HepG2 (cell line): ENCODE data around the gene IL1R1. TPM values are rescaled to one million over a fixed set of nuclear protein-coding genes. Genes with fewer than 3 reads are reported as not detected.

Experiments
- ARHGAP35 ChIP-seq: sonication (generic); formaldehyde crosslinking; IDR thresholded peaks from 2 replicates; pipeline ENCODE4 v1.9.0; 2022; ENCODE audit warnings: mild to moderate bottlenecking, inconsistent platforms, moderate library complexity, missing genetic modification reagents, borderline replicate concordance
- ATAD3A ChIP-seq: sonication (generic); formaldehyde crosslinking; IDR thresholded peaks from 2 replicates; pipeline ENCODE4 v1.4.0; 2020; ENCODE audit warnings: missing genetic modification reagents
- CBFB ChIP-seq: sonication (generic); formaldehyde crosslinking; IDR thresholded peaks from 2 replicates; pipeline ENCODE4 v1.4.0; 2020; ENCODE audit warnings: missing genetic modification reagents
- CBX1 ChIP-seq: IDR thresholded peaks from one replicate; pipeline ENCODE4 v1.6.1; 2016; ENCODE audit warnings: antibody characterized with exemption, low read depth
- GATAD2A ChIP-seq: IDR thresholded peaks from 2 replicates; pipeline ENCODE4 v1.6.1; 2016
- GFI1 ChIP-seq: sonication (generic); formaldehyde crosslinking; IDR thresholded peaks from 2 replicates; pipeline ENCODE4 v1.5.0; 2020; ENCODE audit warnings: missing genetic modification reagents, mild to moderate bottlenecking, borderline replicate concordance
- GPN1 ChIP-seq: sonication (generic); formaldehyde crosslinking; IDR thresholded peaks from 2 replicates; pipeline ENCODE4 v1.5.1; 2020; ENCODE audit warnings: missing genetic modification reagents, borderline replicate concordance
- HHEX ChIP-seq: IDR thresholded peaks from 2 replicates; pipeline ENCODE4 v1.6.1; 2016; ENCODE audit warnings: control low read depth
- HMG20A ChIP-seq: IDR thresholded peaks from 2 replicates; pipeline ENCODE4 v1.6.1; 2016; ENCODE audit warnings: borderline replicate concordance
- KAT8 ChIP-seq: IDR thresholded peaks from 2 replicates; pipeline ENCODE4 v1.6.1; 2016; ENCODE audit warnings: missing genetic modification reagents, missing compliant biosample characterization
- KLF16 ChIP-seq, 2 experiments: sonication (generic) in 1 of 2; formaldehyde crosslinking in 1 of 2; IDR thresholded peaks; 2 replicates each; pipeline versions ENCODE4 v1.6.1 to v1.8.0; 2016 to 2023; ENCODE audit warnings: missing genetic modification reagents in 2 of 2, missing compliant biosample characterization in 1 of 2
- ONECUT2 ChIP-seq: sonication (generic); formaldehyde crosslinking; IDR thresholded peaks from 2 replicates; pipeline ENCODE4 v1.4.0; 2020; ENCODE audit warnings: missing genetic modification reagents
- SATB2 ChIP-seq: sonication (generic); formaldehyde crosslinking; IDR thresholded peaks from 2 replicates; pipeline ENCODE4 v1.5.0; 2020; ENCODE audit warnings: missing genetic modification reagents
- SPEN ChIP-seq: sonication (generic); formaldehyde crosslinking; IDR thresholded peaks from 2 replicates; pipeline ENCODE4 v1.5.1; 2020; ENCODE audit warnings: low read depth, mild to moderate bottlenecking, missing genetic modification reagents
- SYNCRIP ChIP-seq: fragments of 200-400 bp; formaldehyde crosslinking; IDR thresholded peaks from 2 replicates; pipeline ENCODE4 v1.6.1; 2018; ENCODE audit warnings: mild to moderate bottlenecking, low read depth, low read length; ENCODE audit not compliant: insufficient read depth
- TBL1XR1 ChIP-seq: fragments of 150-350 bp; IDR thresholded peaks from 2 replicates; pipeline ENCODE4 v1.6.1; 2014; ENCODE audit warnings: borderline replicate concordance, low read length; ENCODE audit not compliant: partially characterized antibody
- TBX2 ChIP-seq: sonication (generic); formaldehyde crosslinking; IDR thresholded peaks from 2 replicates; pipeline ENCODE4 v1.5.0; 2020; ENCODE audit warnings: missing genetic modification reagents, mild to moderate bottlenecking, borderline replicate concordance
- ZNF33B ChIP-seq: sonication (generic); formaldehyde crosslinking; IDR thresholded peaks from 2 replicates; pipeline ENCODE4 v1.5.1; 2020; ENCODE audit warnings: mild to moderate bottlenecking, missing genetic modification reagents
- ZNF430 ChIP-seq: sonication (generic); formaldehyde crosslinking; IDR thresholded peaks from 2 replicates; pipeline ENCODE4 v1.9.0; 2021; ENCODE audit warnings: mild to moderate bottlenecking, missing genetic modification reagents
- ZNF724P ChIP-seq: sonication (generic); formaldehyde crosslinking; IDR thresholded peaks from 2 replicates; pipeline ENCODE4 v1.8.0; 2022; ENCODE audit warnings: missing genetic modification reagents, borderline replicate concordance
- ZNF75D ChIP-seq: sonication (generic); formaldehyde crosslinking; IDR thresholded peaks from 2 replicates; pipeline ENCODE4 v1.8.1; 2023; ENCODE audit warnings: missing genetic modification reagents, mild to moderate bottlenecking, borderline replicate concordance
- polyA plus RNA-seq, 8 experiments: library from polyadenylated mRNA; depleted of rRNA in 3 of 8; stranded (reverse) in 7 of 8; unstranded in 1 of 8; fragments of >200 nt; fragmentation: Illumina TruSeq in 4 of 8; extraction: Trizol in 4 of 8; gene quantifications; 2 replicates each; pipeline versions ENCODE4 v1.2.1 to v1.2.3, GENCODE V29; 2011 to 2016; ENCODE audit warnings: low read depth in 4 of 8, missing spikeins in 1 of 8, mixed read lengths in 1 of 8; ENCODE audit not compliant: insufficient read depth in 1 of 8
- total RNA-seq, 5 experiments: library from RNA; depleted of rRNA; stranded (reverse); fragments of >200 nt; fragmentation: Illumina TruSeq; extraction: Trizol; gene quantifications; 2 replicates each; pipeline ENCODE4 v1.2.3, GENCODE V29; 2016; ENCODE audit warnings: low read depth in 1 of 5
- TF ChIP-seq, protein P1 (sequence below): sonication (generic); formaldehyde crosslinking; IDR thresholded peaks from 2 replicates; pipeline ENCODE4 v1.8.0; 2022; ENCODE audit warnings: mild to moderate bottlenecking, missing genetic modification reagents, moderate library complexity
- TF ChIP-seq, protein P2 (sequence below), 2 experiments: sonication (generic) in 1 of 2; formaldehyde crosslinking in 1 of 2; IDR thresholded peaks; 2 replicates each; pipeline versions ENCODE4 v1.5.1 to v1.6.1; 2011 to 2020; ENCODE audit warnings: borderline replicate concordance in 1 of 2, low read depth in 1 of 2, low read length in 1 of 2, mild to moderate bottlenecking in 1 of 2, missing genetic modification reagents in 1 of 2, moderate library complexity in 1 of 2
- TF ChIP-seq, protein P3 (sequence below): sonication (generic); formaldehyde crosslinking; IDR thresholded peaks from 2 replicates; pipeline ENCODE4 v1.5.1; 2020; ENCODE audit warnings: mild to moderate bottlenecking, moderate library complexity, missing genetic modification reagents
- TF ChIP-seq, protein P4 (sequence below): IDR thresholded peaks from 2 replicates; pipeline ENCODE4 v1.6.1; 2012; ENCODE audit warnings: inconsistent platforms

The IL1R1 gene
- total and polyA plus RNA-seq, 2 of the 13 experiments (the other 11 are each of a cell fraction or from before 2014, with no cell fraction given) = 38.0 to 93.1 TPM

DNA sequence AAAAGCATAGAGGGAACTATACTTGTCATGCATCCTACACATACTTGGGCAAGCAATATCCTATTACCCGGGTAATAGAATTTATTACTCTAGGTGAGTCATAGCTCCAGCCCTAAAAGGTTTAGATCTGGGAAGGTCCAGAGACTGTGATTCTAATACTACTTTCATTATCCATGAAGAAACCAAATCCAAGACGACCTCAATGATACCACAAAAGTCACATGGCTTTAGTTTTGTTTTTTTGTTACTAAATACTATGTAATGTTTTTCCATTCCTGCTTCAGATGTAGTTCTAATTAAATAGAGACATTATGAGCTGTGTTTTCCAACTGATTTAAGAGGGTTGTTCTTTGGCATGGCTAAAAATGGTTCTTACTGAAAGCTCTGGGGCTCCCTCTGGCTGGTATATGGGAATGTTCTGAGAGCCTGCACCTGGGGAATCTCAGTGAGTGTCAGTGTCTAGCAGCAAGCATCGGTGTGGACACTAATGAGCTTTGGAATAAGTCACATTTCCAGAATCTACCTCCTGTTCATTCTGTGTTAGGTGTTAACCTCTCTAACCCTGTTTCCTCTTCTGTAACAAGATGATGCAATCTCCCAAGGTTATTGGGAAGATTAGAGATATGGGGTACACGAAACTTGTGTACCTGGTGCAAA, 23.8 kb downstream of the IL1R1 start (continued):
- TF ChIP-seq ZNF75D (CRISPR knock-in tag) (no peak), ZNF724P (CRISPR knock-in tag) (no peak), GPN1 (CRISPR knock-in tag) (no peak), HMG20A (CRISPR knock-in tag) (peak; percentile 73; the same call in 1 of the 2 replicates), CBFB (no peak), GATAD2A (CRISPR knock-in tag) (peak; percentile 92), ONECUT2 (CRISPR knock-in tag) (no peak), SPEN (CRISPR knock-in tag) (no peak), SATB2 (CRISPR knock-in tag) (no peak), KAT8 (CRISPR knock-in tag) (no peak), TBX2 (CRISPR knock-in tag) (peak; percentile 90), ZNF33B (no peak), KLF16 (CRISPR knock-in tag; IDR thresholded peaks at IDR 0.05) (0 out of 4 replicates have a peak, but pooled peaks of 1 of the 2 experiments have one; percentile 16), TBL1XR1 (no peak), ZNF430 (CRISPR knock-in tag) (no peak), SYNCRIP (no peak), CBX1 (no peak), HHEX (CRISPR knock-in tag) (no peak), ATAD3A (CRISPR knock-in tag) (no peak), GFI1 (CRISPR knock-in tag) (peak; percentile 47; the same call in 1 of the 2 replicates), ARHGAP35 (CRISPR knock-in tag) (no peak)
- TF ChIP-seq, protein P1, sequence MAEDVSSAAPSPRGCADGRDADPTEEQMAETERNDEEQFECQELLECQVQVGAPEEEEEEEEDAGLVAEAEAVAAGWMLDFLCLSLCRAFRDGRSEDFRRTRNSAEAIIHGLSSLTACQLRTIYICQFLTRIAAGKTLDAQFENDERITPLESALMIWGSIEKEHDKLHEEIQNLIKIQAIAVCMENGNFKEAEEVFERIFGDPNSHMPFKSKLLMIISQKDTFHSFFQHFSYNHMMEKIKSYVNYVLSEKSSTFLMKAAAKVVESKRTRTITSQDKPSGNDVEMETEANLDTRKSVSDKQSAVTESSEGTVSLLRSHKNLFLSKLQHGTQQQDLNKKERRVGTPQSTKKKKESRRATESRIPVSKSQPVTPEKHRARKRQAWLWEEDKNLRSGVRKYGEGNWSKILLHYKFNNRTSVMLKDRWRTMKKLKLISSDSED (CRISPR knock-in tag) = no peak
- TF ChIP-seq, protein P2, sequence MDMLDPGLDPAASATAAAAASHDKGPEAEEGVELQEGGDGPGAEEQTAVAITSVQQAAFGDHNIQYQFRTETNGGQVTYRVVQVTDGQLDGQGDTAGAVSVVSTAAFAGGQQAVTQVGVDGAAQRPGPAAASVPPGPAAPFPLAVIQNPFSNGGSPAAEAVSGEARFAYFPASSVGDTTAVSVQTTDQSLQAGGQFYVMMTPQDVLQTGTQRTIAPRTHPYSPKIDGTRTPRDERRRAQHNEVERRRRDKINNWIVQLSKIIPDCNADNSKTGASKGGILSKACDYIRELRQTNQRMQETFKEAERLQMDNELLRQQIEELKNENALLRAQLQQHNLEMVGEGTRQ (IDR thresholded peaks at IDR 0.05; ENCODE audit: low read depth, low read length) = no peak
- TF ChIP-seq, protein P2 (CRISPR knock-in tag; IDR thresholded peaks at IDR 0.05; ENCODE audit: borderline replicate concordance) = no peak
- TF ChIP-seq, protein P3, sequence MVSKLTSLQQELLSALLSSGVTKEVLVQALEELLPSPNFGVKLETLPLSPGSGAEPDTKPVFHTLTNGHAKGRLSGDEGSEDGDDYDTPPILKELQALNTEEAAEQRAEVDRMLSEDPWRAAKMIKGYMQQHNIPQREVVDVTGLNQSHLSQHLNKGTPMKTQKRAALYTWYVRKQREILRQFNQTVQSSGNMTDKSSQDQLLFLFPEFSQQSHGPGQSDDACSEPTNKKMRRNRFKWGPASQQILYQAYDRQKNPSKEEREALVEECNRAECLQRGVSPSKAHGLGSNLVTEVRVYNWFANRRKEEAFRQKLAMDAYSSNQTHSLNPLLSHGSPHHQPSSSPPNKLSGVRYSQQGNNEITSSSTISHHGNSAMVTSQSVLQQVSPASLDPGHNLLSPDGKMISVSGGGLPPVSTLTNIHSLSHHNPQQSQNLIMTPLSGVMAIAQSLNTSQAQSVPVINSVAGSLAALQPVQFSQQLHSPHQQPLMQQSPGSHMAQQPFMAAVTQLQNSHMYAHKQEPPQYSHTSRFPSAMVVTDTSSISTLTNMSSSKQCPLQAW (CRISPR knock-in tag) = no peak
- TF ChIP-seq, protein P4, sequence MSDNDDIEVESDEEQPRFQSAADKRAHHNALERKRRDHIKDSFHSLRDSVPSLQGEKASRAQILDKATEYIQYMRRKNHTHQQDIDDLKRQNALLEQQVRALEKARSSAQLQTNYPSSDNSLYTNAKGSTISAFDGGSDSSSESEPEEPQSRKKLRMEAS = no peak
